Mucosa of stomach (tissue), 1 donor: ENCODE data around the gene UQCR11.

Experiments used
- H3K27me3 ChIP-seq: one replicate; pipeline ENCODE4 v1.7.0; 2013; ENCODE audit warnings: mild to moderate bottlenecking, low read length; ENCODE audit not compliant: control insufficient read depth, insufficient read depth
- H3K36me3 ChIP-seq: one replicate; pipeline ENCODE4 v1.7.0; 2013; ENCODE audit warnings: low read length; ENCODE audit not compliant: control insufficient read depth, insufficient read depth
- H3K4me1 ChIP-seq: one replicate; pipeline ENCODE4 v1.7.0; 2013; ENCODE audit warnings: mild to moderate bottlenecking, low read length; ENCODE audit not compliant: control insufficient read depth, insufficient read depth
- H3K4me3 ChIP-seq: one replicate; pipeline ENCODE4 v1.7.0; 2013; ENCODE audit warnings: low read length
- H3K9ac ChIP-seq: one replicate; pipeline ENCODE4 v1.7.0; 2013; ENCODE audit warnings: mild to moderate bottlenecking, low read length, moderate library complexity
- H3K9me3 ChIP-seq: one replicate; pipeline ENCODE4 v1.7.0; 2013; ENCODE audit warnings: mild to moderate bottlenecking, low read length, moderate library complexity; ENCODE audit not compliant: control insufficient read depth
- donor health status: Pancreatic carcinoma.

UQCR11 gene

DNA sequence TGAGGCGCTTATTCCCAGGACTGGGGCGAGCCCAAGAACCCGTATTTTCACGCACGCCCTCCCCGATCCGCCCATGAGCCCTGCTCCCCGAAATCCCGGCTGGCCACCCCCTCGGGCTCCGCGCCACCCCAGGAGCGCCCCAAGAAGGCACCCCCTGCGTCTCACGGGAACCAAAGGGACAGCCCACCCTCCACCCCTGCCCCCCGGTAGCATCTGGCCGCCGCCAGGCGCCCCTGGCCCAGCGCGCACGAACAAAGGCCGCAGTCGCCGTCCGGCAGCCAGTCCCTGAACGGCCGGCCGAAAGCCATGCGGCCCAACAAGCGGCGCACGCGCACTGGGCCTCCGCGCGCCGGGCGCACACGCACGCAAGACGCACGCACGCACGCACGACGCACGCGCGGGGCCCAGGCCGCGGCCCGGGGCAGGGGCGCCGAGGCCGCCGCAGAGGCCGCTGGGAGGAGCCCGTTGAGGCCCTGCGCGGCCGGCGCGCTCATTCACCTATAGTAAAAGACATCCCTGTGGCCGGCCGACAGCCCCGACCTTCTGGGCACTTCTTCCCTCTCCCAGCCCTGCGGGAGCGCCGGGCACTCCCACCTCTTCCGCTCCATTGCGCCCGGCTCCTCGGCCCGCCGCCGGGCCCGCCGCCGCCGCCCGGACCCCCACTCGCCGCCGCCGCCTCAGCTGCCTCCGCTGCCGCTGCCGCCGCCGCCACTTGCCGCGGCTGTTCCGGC, 13.1 kb downstream of the UQCR11 start:
- H3K9me3 ChIP-seq: no peaks in the 10 kb centered on the region
- peak overlapping the region; percentile 63 for H3K4me3 ChIP-seq
- H3K9ac ChIP-seq: peak overlapping the region; percentile 88
- no peaks in the 10 kb centered on the region for H3K36me3 ChIP-seq
- peaks cover 17% of the 10 kb centered on the region for H3K4me1 ChIP-seq
- H3K27me3 ChIP-seq: no peaks in the 10 kb centered on the region

GRCh38 chr19:1591421-1592023, 13.7 kb downstream of the UQCR11 start:
- Histone ChIP-seq H3K9ac (peak overlapping the region; percentile 88), H3K9me3 (no peaks in the 10 kb centered on the region), H3K4me1 (peaks cover 17% of the 10 kb centered on the region), H3K27me3 (no peaks in the 10 kb centered on the region), H3K36me3 (no peaks in the 10 kb centered on the region), H3K4me3 (peak overlapping the region; percentile 63)

- no peaks in the 10 kb centered on the region for H3K9me3 ChIP-seq
- no peaks in the 10 kb centered on the region for H3K27me3 ChIP-seq
- H3K36me3 ChIP-seq: no peaks in the 10 kb centered on the region
- no peak overlapping the region for H3K4me3 ChIP-seq
- H3K4me1 ChIP-seq: peaks cover 17% of the 10 kb centered on the region
- H3K9ac ChIP-seq: peak overlapping the region; percentile 88
Observed at GRCh38 chr19:1590641-1591397, 14.4 kb downstream of the UQCR11 start.

DNA sequence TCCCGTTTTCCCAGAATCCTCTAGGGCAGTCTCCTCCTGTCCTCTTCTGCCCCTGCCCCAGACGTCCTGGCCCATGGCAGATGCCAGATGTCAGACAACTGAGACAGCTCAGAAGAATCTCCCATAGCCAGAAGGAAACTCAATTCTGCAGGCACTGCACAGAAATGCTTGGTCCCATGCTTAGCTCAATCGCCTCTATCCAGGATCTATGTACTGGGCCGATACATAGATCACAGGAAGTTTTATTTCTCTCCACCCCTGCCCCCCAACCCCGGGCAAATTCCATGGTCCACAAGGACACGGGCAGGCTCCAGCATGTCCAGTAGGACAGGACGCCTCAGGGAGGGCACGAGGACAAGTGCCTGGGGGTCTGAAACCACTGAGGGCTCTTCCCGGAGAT, 17.4 kb downstream of the UQCR11 start:
- Histone ChIP-seq H3K9me3 (no peaks in the 10 kb centered on the region), H3K9ac (no peak overlapping the region)

DNA sequence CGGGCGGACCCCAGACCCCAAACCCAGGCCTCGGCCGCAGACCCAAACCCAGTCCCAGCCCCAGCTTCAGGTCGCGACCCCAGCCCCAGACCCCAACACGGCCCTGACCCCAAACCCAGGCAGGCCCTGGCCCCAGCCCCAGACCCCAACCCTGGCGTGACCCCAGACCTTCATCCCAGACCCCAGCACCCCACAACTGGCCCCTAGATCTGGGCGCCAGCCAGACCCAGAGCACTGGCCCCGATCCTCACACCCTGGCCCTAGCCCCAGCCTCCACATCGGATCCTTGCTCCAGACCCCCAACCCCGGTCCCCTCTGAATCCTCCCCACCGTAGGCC, 20.1 kb downstream of the UQCR11 start:
- H3K9ac ChIP-seq: no peak overlapping the region
- H3K36me3 ChIP-seq: no peaks in the 10 kb centered on the region
- H3K4me3 ChIP-seq: no peak overlapping the region
- no peaks in the 10 kb centered on the region for H3K4me1 ChIP-seq
- H3K27me3 ChIP-seq: no peaks in the 10 kb centered on the region
- no peaks in the 10 kb centered on the region for H3K9me3 ChIP-seq

More for the DNA sequence above, 17.4 kb downstream of the UQCR11 start:
- Histone ChIP-seq H3K4me3 (no peak overlapping the region), H3K4me1 (peaks cover 9% of the 10 kb centered on the region), H3K27me3 (no peaks in the 10 kb centered on the region), H3K36me3 (no peaks in the 10 kb centered on the region)

GRCh38 chr19:1584500-1585242, 20.6 kb downstream of the UQCR11 start:
- H3K27me3 ChIP-seq: no peaks in the 10 kb centered on the region
- H3K9ac ChIP-seq: no peak overlapping the region
- H3K4me1 ChIP-seq: no peaks in the 10 kb centered on the region
- no peak overlapping the region for H3K4me3 ChIP-seq
- no peaks in the 10 kb centered on the region for H3K36me3 ChIP-seq
- H3K9me3 ChIP-seq: no peaks in the 10 kb centered on the region

DNA sequence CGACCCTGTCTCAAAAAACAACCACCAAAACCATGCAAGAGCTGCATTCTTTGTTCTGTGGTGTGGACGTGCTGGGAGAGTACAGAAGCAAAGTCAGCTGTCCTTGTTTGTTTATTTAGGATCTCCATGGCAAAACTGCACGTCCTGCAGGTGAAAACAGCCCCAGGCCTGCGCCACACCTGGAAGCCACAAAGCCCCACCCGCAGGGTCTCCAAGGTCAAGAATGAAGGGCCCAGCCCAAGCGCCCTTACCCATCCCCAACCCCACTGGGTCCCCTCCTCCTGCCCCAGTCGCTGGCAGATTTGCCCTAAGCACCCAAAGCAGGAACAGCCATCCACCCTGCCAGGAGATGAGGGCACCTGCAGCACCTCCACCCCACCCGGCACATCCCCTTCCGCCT, 23.1 kb downstream of the UQCR11 start:
- Histone ChIP-seq H3K9ac (no peak overlapping the region), H3K4me1 (no peaks in the 10 kb centered on the region), H3K27me3 (no peaks in the 10 kb centered on the region), H3K36me3 (no peaks in the 10 kb centered on the region), H3K4me3 (no peak overlapping the region), H3K9me3 (no peaks in the 10 kb centered on the region)

- Histone ChIP-seq H3K4me1 (no peaks in the 10 kb centered on the region), H3K36me3 (no peaks in the 10 kb centered on the region), H3K9me3 (no peaks in the 10 kb centered on the region), H3K9ac (no peak overlapping the region), H3K27me3 (no peaks in the 10 kb centered on the region), H3K4me3 (no peak overlapping the region)
Observed at GRCh38 chr19:1580957-1581356, 24.3 kb downstream of the UQCR11 start.

DNA sequence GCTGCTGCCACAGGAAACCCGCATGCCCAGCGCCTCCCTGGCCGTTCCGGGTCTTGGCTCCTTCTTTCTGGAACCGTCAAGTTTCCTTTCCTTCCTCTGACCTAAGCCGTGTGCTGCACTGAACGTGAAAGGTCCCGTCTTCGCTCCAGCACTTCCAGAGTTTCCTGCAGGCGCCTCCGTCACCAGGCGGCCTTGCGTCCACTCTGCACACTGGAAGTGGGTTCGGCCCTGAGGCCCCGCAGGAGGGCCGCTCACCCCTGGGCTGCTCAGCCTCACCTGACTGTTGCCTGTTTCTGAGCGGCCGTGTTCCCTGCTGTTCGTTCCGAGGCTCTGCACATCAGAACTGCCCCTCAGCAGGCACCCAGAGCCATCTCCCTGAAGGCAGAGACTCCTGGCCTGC, 24.9 kb downstream of the UQCR11 start:
- no peak overlapping the region for H3K9ac ChIP-seq
- no peaks in the 10 kb centered on the region for H3K9me3 ChIP-seq
- H3K4me1 ChIP-seq: no peaks in the 10 kb centered on the region
- H3K36me3 ChIP-seq: no peaks in the 10 kb centered on the region
- no peak overlapping the region for H3K4me3 ChIP-seq
- H3K27me3 ChIP-seq: no peaks in the 10 kb centered on the region

DNA sequence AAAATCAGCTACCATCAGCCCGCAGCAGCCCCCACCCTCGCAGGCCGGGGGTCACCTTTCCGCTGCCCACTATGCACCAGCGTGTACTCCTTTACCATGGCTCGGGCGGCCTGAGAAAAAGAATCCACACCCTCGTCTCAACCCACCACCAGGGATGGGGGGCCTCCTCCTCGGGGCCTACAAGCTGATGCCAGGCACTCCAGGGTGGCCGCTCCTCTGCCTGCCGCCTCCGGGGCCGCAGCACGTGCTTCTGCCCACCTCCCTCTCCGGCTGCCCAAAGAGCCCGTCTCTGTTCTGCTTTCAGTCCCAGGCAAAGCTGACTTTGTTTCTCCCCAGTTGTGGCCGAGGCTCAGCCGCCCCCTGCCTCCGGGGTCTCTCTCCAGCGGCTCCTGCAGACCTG, 26.0 kb downstream of the UQCR11 start:
- H3K9me3 ChIP-seq: no peaks in the 10 kb centered on the region
- H3K36me3 ChIP-seq: no peaks in the 10 kb centered on the region
- no peak overlapping the region for H3K4me3 ChIP-seq
- no peaks in the 10 kb centered on the region for H3K27me3 ChIP-seq
- H3K4me1 ChIP-seq: peaks cover 3% of the 10 kb centered on the region
- no peak overlapping the region for H3K9ac ChIP-seq

DNA sequence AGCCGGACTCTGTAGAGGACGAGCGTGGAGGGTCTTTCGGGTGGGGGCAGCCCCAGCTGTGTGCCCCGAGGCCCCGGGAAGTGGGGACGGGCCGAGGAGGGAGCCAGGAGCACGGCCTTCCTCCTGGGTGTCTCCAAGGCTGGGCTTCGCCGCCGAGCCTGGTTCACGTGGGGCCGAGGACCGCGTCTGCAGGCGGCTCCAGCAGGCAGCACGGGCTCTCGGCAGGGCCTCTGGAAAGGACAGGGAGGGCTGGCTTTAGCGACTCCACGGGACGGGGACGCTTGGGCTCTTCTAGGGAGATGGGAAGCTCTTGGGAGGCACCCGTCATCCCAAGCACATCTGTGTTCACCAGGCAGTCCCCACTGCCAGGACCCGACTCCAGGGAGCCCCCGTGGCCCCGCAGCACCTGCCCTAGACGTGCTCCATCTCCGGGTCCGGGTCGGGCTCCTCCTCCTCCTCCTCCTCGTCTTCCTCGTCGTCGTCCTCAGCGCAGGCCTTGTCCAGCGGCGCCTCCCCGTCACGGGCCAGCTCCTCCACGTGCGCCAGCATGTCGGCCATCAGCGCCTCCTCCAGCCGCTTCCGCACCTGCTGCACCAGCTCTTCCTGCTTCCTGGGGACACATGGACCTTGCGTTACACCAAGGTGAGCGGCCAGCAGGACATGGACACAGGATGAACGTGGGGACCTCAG, 27.2 kb downstream of the UQCR11 start:
- Histone ChIP-seq H3K27me3 (no peaks in the 10 kb centered on the region), H3K36me3 (no peaks in the 10 kb centered on the region), H3K9me3 (no peaks in the 10 kb centered on the region), H3K9ac (no peak overlapping the region), H3K4me3 (no peak overlapping the region), H3K4me1 (peaks cover 11% of the 10 kb centered on the region)
